GM19099 (cell line): ENCODE data around the gene CD300LB.

ENCODE experiments used
- POLR2A ChIP-seq: IDR thresholded peaks from 3 replicates; pipeline ENCODE4 v1.6.1; 2011; ENCODE audit warnings: low read depth; ENCODE audit not compliant: insufficient read length; ENCODE audit errors: extremely low read depth

CD300LB gene

DNA sequence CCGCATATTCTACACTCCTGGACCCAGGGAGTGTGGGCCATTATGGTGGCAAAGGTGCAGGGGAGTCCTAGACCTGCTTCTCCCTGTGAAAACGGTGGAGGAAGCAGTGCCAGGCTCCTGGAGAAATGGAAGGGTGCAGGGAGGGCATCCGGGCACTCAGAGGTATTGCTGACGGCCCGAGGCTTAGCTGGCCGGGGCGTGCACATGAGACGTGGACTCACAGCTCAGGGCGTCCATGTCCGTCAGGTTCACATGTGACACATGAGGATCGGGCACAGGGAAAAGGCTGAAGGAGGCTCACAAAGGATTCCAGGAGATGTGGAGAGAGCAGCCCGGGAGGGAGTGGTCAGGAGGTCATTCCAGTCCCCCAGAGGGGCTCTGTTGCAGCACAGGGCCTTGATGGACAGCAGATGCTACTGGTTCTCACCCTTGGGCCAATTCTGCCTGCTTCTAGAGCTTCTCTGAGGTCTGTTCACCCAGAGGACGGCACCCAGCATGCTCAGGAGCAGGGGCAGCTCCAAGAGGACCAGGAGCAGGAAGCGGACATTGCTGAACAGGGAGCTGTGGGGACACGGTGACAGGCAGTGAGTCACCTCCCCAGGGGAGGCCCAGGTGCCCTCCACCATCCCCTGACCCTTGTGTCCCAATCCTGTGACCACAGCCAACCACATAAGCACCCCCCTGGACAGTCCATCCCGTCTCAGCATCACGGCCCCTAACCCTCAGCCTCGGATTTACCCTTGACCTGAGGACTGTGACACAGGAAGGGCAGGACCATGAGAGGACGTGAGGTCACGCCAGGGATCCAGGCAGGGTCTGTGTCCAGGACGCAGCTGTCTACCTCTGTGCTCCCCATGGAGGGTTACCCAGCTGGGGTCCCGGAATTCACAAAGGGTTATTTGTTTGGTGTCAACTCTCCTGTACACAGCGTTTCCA lies 10.2 kb upstream of the CD300LB start:
- no peak for TF ChIP-seq POLR2A

DNA sequence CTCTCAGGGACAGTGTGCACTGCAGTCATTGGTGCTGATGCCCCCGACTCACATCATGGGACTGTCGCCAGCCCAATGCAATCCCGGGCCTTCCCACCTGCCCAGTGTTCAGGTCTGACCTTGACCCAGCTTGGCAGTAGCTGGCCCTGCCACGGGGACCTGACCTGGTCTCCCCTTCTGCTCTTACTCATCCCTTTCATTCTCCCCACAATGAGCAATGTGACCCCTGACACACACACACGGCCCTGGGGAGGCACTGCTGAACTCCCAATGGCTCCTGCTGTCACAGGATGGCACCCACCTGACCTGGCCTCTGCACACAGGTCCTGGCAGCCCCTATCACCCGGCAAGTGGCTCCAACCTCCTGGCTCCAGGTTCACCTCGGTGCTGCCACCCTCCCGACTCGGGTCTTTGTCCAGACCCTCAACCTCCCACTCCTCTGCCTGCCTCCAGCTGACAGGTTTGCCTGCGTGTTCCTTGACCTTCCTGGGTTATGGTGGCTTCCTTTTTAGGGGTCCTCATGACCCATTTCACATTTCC lies 8.1 kb upstream of the CD300LB start:
- no peak for TF ChIP-seq POLR2A

DNA sequence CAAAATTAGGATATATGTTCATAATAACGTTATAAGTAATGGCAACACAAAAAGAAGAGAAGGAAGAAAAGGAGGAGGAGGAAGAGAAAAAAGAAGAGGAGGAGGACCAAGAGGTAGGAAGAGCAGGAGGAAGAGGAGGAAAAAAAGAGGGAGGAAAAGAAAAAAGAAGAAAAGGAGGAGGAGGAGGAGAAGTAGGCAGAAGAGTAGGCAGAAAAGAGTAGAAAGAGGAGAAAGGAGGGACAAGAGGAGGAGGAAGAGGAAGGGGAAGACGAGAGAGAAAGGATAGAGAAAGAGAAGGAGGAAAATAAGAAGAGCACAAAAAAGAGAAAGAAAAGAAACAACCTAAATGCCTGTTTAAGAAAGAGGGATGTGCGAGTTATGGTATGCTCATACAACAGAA lies 5.6 kb upstream of the CD300LB start:
- TF ChIP-seq POLR2A: no peak

DNA sequence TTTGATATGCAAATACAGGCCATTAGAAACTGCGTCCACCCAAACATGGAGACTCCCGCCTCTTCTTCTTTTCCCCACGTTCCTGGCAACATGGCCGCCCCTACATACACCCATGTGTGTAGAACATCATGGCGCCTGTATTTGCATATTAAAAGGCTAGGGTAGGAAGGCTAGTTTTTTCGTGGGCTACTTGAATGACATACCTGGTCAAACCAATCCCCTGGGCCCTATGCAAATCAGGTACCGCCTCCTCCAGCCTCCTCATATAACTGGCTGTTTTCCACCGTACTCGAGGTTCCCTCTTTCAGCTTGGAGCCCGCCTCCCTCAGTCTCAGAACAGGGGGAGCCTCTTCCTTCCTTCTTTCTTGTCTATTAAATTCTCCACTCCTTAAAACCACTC lies 840 bp upstream of the CD300LB start:
- TF ChIP-seq POLR2A: no peak

DNA sequence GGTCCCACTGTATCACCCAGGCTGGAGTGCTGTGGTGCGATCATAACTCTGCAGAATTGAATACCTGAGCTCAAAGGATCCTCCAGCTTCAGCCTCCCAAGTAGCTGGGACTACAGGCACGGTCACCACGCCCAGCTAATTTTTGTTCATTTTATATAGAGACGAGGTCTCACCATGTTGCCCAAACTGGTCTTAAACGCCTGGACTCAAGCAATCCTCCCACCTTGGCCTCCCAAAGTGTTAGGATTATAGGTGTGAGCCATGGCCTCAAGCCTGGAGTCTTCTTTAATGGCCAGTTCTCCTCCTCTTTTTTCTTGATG lies 484 bp downstream of the CD300LB start:
- TF ChIP-seq POLR2A: no peak

GRCh38 chr17:74529243-74529642 lies 2.0 kb downstream of the CD300LB start:
- no peak for TF ChIP-seq POLR2A

GRCh38 chr17:74528491-74529199 lies 2.6 kb downstream of the CD300LB start:
- TF ChIP-seq POLR2A: no peak

- no peak for TF ChIP-seq POLR2A
Observed at GRCh38 chr17:74527756-74528155, 3.5 kb downstream of the CD300LB start.

DNA sequence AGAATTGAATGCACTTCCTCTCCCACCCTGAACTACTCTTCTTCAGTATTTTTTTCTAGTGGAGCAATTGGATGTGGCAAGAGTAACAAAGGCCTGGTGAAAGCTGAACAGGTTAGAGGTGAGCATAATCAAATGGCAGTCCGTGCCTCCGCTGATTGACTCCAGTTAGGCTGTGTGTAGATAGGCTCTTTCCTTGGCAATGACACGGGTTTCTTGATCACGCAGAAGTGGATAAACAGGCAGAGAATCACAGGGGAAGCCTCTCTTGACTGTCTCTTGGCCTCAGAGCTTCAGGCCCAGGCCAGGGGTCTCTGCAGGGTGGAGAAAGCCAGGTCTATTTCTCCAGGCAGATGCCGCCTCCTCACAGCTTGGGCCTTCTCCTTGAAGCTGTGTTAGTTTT lies 4.2 kb downstream of the CD300LB start:
- no peak for TF ChIP-seq POLR2A

DNA sequence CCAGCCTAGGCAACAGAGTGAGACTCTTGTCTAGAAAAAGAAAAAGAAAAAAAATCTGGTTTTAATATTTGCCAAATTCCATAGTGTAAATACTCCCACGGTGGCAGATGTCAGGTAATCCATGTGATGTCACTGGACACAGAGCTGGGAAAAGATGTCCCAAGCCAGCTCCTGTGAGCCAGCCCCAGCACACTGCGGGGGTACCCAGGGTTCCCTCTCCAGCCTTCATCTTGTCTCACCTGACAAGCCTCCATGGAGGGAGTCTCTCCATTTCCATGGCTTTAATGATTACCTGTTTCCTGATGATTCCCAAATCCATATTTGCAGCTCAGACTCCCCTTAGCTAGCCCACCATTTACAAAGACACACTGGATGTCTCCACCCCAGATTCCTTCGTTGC lies 4.6 kb downstream of the CD300LB start:
- no peak for TF ChIP-seq POLR2A

DNA sequence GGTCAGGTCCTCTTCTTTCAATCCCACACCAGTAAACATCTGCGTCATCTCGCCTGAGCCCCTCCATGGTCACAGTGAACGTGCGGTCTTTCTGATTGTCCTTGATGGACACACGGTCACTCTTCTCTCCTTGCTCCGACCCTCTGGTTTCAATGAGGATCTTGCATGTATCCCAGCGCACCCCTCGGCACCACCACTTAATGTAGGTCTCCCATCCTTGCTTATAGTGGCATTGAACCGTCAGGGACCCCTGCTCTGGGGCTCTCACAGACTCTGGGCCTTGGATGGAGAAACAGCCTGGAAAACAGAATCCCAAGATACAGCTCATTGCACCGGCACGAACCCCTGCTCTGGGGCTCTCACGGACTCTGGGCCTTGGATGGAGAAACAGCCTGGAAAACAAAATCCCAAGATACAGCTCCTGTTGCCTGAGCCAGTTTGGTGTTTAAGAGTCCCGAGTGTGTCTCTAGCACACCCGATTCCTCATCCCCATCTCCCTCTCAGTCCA lies 5.4 kb downstream of the CD300LB start:
- no peak for TF ChIP-seq POLR2A

GRCh38 chr17:74525465-74525725 lies 5.9 kb downstream of the CD300LB start:
- TF ChIP-seq POLR2A: no peak

- no peak for TF ChIP-seq POLR2A
Observed at GRCh38 chr17:74524653-74525464, 6.4 kb downstream of the CD300LB start.

DNA sequence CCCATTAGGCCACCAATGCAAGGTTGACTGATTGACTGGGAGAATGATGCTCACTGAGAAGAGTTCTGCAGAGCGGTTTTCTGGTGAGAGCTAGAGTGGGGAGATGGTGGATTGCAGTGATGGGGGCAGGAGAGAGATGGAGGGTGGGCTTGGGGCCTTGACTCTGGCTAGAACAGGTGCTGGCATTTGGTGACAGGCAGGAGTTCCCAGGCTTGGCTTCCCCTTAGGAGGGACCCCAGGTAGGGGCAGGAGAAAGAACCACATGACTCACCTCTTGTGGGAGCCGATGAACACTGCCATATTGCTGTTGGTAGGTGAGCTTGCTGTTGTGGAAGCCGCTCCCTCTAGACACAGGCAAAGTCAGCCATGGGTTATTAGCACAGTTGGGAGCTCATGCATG lies 8.0 kb downstream of the CD300LB start:
- TF ChIP-seq POLR2A: no peak
